Prostate gland (tissue), 2 donors: Measurements from ENCODE around the gene TAB2. TPM values are rescaled to one million over a fixed set of nuclear protein-coding genes. Genes with fewer than 3 reads are reported as not detected.

Experiments
- DNase-seq: peaks from one replicate; pipeline ENCODE4 v3.0.0-alpha.2; 2019; ENCODE audit warnings: low spot score
- H3K27ac ChIP-seq, 2 donors: fragments of 200-600 bp; sonication (generic); 2 replicates each; pipeline ENCODE4 v1.5.1; 2017 to 2019
- H3K27me3 ChIP-seq: fragments of 200-600 bp; sonication (generic); replicated peaks from 2 replicates; pipeline ENCODE4 v1.5.1; 2019; ENCODE audit not compliant: insufficient read depth
- H3K36me3 ChIP-seq, 2 donors: fragments of 200-600 bp; sonication (generic); 1 replicate in 1 of 2; 2 replicates in 1 of 2; pipeline versions ENCODE4 v1.5.1 to v1.8.1; 2017 to 2019
- H3K4me1 ChIP-seq: fragments of 200-600 bp; sonication (generic); replicated peaks from 2 replicates; pipeline ENCODE4 v1.5.1; 2019
- H3K4me3 ChIP-seq, 2 donors: fragments of 200-600 bp; sonication (generic); 2 replicates each; pipeline ENCODE4 v1.5.1; 2017 to 2019
- H3K9me3 ChIP-seq: fragments of 200-600 bp; sonication (generic); 2 replicates; pipeline ENCODE4 v1.5.1; 2017
- CTCF ChIP-seq, 4 experiments: fragments of 200-600 bp in 2 of 4; fragments of 450-650 bp in 2 of 4; sonication (generic) in 2 of 4; IDR thresholded peaks; 1 replicate in 3 of 4; 2 replicates in 1 of 4; pipeline ENCODE4 v1.5.1; 2016 to 2019; ENCODE audit warnings: antibody characterized with exemption in 4 of 4, mild to moderate bottlenecking in 2 of 4, moderate library complexity in 2 of 4
- POLR2A ChIP-seq: fragments of 450-650 bp; IDR thresholded peaks from one replicate; pipeline ENCODE4 v1.6.1; 2016; ENCODE audit warnings: antibody characterized with exemption, mild to moderate bottlenecking
- POLR2AphosphoS5 ChIP-seq: sonication (generic); formaldehyde crosslinking; IDR thresholded peaks from one replicate; pipeline ENCODE4 v1.6.1; 2017; ENCODE audit warnings: antibody characterized with exemption
- WGBS: methylation state at CpG from one replicate; pipeline ENCODE4 v1.1.5; 2018; 5-methylcytosine and 5-hydroxymethylcytosine counted together
- intact Hi-C: fragments of 100-400 bp; cut with DNase I; formaldehyde crosslinking; loops from one replicate; pipeline ENCODE4 v1.14.2; 2022
- total RNA-seq, 2 donors: library from RNA; depleted of rRNA; stranded (reverse); fragments of >200 nt; gene quantifications; one replicate each; pipeline ENCODE4 v1.1.0, GENCODE V29; 2016

Gene TAB2
- total RNA-seq, 2 donors from 2014 or later: 58.8 to 66.3 TPM

- H3K4me1 ChIP-seq: peaks cover 7% of the 10 kb centered on the region
- intact Hi-C loops: no loop called here
- H3K36me3 ChIP-seq: no peaks in the 10 kb centered on the region
- DNase-seq: no peak
- no peak overlapping the region for H3K4me3 ChIP-seq
- no peaks in the 10 kb centered on the region for H3K9me3 ChIP-seq
- no peak overlapping the region for H3K27ac ChIP-seq
- H3K27me3 ChIP-seq: no peaks in the 10 kb centered on the region
- TF ChIP-seq CTCF (IDR thresholded peaks at IDR 0.05) (no peak), POLR2AphosphoS5 (no peak), POLR2A (no peak)
- WGBS: 61% methylated on average over 4 of the region's 4 CpGs
Observed at GRCh38 chr6:149333266-149333620, 15.7 kb downstream of the TAB2 start.

GRCh38 chr6:149334201-149334600 lies 16.7 kb downstream of the TAB2 start:
- TF ChIP-seq POLR2A (no peak), POLR2AphosphoS5 (no peak), CTCF (IDR thresholded peaks at IDR 0.05) (no peak)
- DNase-seq: no peak
- Histone ChIP-seq H3K9me3 (no peaks in the 10 kb centered on the region), H3K4me3 (no peak overlapping the region), H3K27me3 (no peaks in the 10 kb centered on the region), H3K4me1 (peaks cover 7% of the 10 kb centered on the region), H3K36me3 (no peaks in the 10 kb centered on the region), H3K27ac (no peak overlapping the region)
- intact Hi-C loops: no loop called here
- 47% methylated on average over 3 of the region's 3 CpGs for WGBS

GRCh38 chr6:149334682-149335160 lies 17.2 kb downstream of the TAB2 start:
- intact Hi-C loops: no loop called here

GRCh38 chr6:149335924-149336608 lies 18.6 kb downstream of the TAB2 start:
- H3K9me3 ChIP-seq: no peaks in the 10 kb centered on the region
- TF ChIP-seq CTCF (IDR thresholded peaks at IDR 0.05) (no peak), POLR2AphosphoS5 (no peak), POLR2A (no peak)
- peaks cover 7% of the 10 kb centered on the region for H3K4me1 ChIP-seq
- no peaks in the 10 kb centered on the region for H3K27me3 ChIP-seq
- H3K36me3 ChIP-seq: no peaks in the 10 kb centered on the region
- 33% methylated on average over 4 of the region's 4 CpGs for WGBS
- intact Hi-C loops: no loop called here
- no peak overlapping the region for H3K27ac ChIP-seq
- H3K4me3 ChIP-seq: no peak overlapping the region
- no peak for DNase-seq

More at GRCh38 chr6:149334682-149335160, 17.2 kb downstream of the TAB2 start:
- Histone ChIP-seq H3K27ac (no peak overlapping the region), H3K36me3 (no peaks in the 10 kb centered on the region), H3K4me3 (no peak overlapping the region), H3K4me1 (peaks cover 7% of the 10 kb centered on the region), H3K27me3 (no peaks in the 10 kb centered on the region), H3K9me3 (no peaks in the 10 kb centered on the region)
- DNase-seq: no peak
- 51% methylated on average over 2 of the region's 2 CpGs for WGBS
- TF ChIP-seq CTCF (IDR thresholded peaks at IDR 0.05): no peak
- TF ChIP-seq POLR2A: no peak
- TF ChIP-seq POLR2AphosphoS5: no peak

- peaks cover 7% of the 10 kb centered on the region for H3K4me1 ChIP-seq
Observed at GRCh38 chr6:149336609-149336928, 19.1 kb downstream of the TAB2 start.

More at GRCh38 chr6:149336609-149336928, 19.1 kb downstream of the TAB2 start:
- no peak for DNase-seq
- Histone ChIP-seq H3K27ac (no peak overlapping the region), H3K9me3 (no peaks in the 10 kb centered on the region), H3K36me3 (no peaks in the 10 kb centered on the region), H3K27me3 (no peaks in the 10 kb centered on the region), H3K4me3 (no peak overlapping the region)
- TF ChIP-seq CTCF (IDR thresholded peaks at IDR 0.05): no peak
- no peak for TF ChIP-seq POLR2AphosphoS5
- no peak for TF ChIP-seq POLR2A
- intact Hi-C loops: no loop called here
